SK-N-SH treated with all-trans-retinoic acid at 6 μM for 48 hours (cell line): Measurements from ENCODE around the gene MYO15B.

Experiments used
- ATAC-seq: fragments of 200-7000 bp; cut with Tn5 transposase; 3 replicates; pipeline ENCODE4 v1.9.1; 2020; ENCODE audit warnings: mild to moderate bottlenecking, moderate library complexity
- ARNTL ChIP-seq: fragments of 450-650 bp; formaldehyde crosslinking; IDR thresholded peaks from 2 replicates; pipeline ENCODE4 v1.5.0; 2020; ENCODE audit warnings: low read depth, mild to moderate bottlenecking, moderate library complexity, borderline replicate concordance
- CSDC2 ChIP-seq: fragments of 250-450 bp; sonication (Bioruptor Pico); IDR thresholded peaks from 2 replicates; pipeline ENCODE4 v1.5.0; 2020; ENCODE audit warnings: mild to moderate bottlenecking, moderate library complexity
- ESRRG ChIP-seq: fragments of 250-450 bp; sonication (Bioruptor Pico); IDR thresholded peaks from 2 replicates; pipeline ENCODE4 v1.6.1; 2021; ENCODE audit warnings: mild to moderate bottlenecking
- GLIS3 ChIP-seq: fragments of 250-450 bp; sonication (Bioruptor Pico); IDR thresholded peaks from 2 replicates; pipeline ENCODE4 v1.5.0; 2020; ENCODE audit warnings: mild to moderate bottlenecking, moderate library complexity
- OSR1 ChIP-seq: fragments of 250-450 bp; sonication (Bioruptor Pico); IDR thresholded peaks from 2 replicates; pipeline ENCODE4 v1.8.0; 2022; ENCODE audit warnings: moderate library complexity, mild to moderate bottlenecking, inconsistent platforms
- PPARA ChIP-seq: fragments of 250-450 bp; sonication (Bioruptor Pico); IDR thresholded peaks from 2 replicates; pipeline ENCODE4 v1.5.0; 2020; ENCODE audit warnings: mild to moderate bottlenecking, borderline replicate concordance
- RARB ChIP-seq: fragments of 250-450 bp; sonication (Bioruptor Pico); IDR thresholded peaks from 2 replicates; pipeline ENCODE4 v1.8.0; 2021; ENCODE audit warnings: mild to moderate bottlenecking, moderate library complexity
- TOX ChIP-seq: fragments of 250-450 bp; sonication (Bioruptor Pico); IDR thresholded peaks from 2 replicates; pipeline ENCODE4 v1.8.0; 2021; ENCODE audit warnings: mild to moderate bottlenecking, moderate library complexity, borderline replicate concordance
- ZC3H10 ChIP-seq: fragments of 250-450 bp; sonication (Bioruptor Pico); IDR thresholded peaks from 2 replicates; pipeline ENCODE4 v1.5.1; 2021; ENCODE audit warnings: mild to moderate bottlenecking, moderate library complexity
- ZFP30 ChIP-seq: fragments of 450-650 bp; formaldehyde crosslinking; IDR thresholded peaks from 2 replicates; pipeline ENCODE4 v1.5.0; 2022; ENCODE audit warnings: mild to moderate bottlenecking, moderate library complexity
- ZNF565 ChIP-seq: fragments of 450-650 bp; formaldehyde crosslinking; conservative IDR thresholded peaks from 2 replicates; pipeline ENCODE4 v1.5.0; 2020; ENCODE audit warnings: low read depth, mild to moderate bottlenecking, moderate library complexity
- ZNF70 ChIP-seq: fragments of 450-650 bp; formaldehyde crosslinking; IDR thresholded peaks from 2 replicates; pipeline ENCODE4 v1.5.0; 2020; ENCODE audit warnings: mild to moderate bottlenecking, moderate library complexity
- TF ChIP-seq, protein P1 (sequence below): fragments of 250-450 bp; sonication (Bioruptor Pico); IDR thresholded peaks from 2 replicates; pipeline ENCODE4 v1.5.1; 2021; ENCODE audit warnings: mild to moderate bottlenecking, moderate library complexity
- TF ChIP-seq, protein P2 (sequence below): fragments of 250-450 bp; sonication (Bioruptor Pico); IDR thresholded peaks from 2 replicates; pipeline ENCODE4 v1.5.1; 2020; ENCODE audit warnings: low read depth, mild to moderate bottlenecking, moderate library complexity
- TF ChIP-seq, protein P3 (sequence below): fragments of 250-450 bp; sonication (Bioruptor Pico); IDR thresholded peaks from 2 replicates; pipeline ENCODE4 v1.5.0; 2020; ENCODE audit warnings: mild to moderate bottlenecking, moderate library complexity

Gene MYO15B

DNA sequence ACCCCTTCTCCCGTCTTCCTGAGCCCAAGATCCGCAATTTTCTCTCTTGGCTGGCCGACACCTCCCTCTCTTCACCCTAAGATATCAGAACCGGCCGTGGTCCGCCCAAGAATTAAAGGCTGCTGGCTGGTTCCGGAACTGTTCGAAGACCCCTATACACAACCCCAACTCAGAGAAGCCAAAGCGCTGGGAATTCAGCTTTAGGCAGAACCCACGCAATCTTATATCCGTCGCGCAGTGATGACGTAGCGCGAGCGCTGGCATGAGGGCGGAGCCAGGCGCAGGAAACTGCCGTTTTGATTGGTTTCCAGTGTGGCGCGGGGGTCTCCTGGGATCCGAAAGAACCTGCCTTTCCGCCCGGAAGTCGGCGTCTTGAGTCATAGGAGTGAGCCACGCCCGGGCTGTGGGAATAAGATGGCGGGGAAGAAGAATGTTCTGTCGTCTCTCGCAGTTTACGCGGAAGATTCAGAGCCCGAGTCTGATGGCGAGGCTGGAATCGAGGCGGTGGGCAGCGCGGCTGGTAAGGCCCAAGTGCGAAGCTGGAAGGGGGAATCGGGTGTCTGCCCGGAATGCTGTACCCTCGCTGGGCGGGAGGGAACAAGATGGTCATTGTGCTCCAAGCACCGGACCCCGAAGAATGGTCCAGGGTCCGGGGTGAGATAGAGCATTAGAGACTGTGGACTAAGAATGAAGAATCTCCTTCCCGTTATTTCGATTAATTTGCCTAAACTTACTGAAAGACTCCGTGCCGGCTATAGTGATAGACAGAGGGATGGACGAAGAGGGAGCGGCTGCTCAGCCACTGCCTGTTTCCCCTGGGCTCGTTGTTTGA is 79.6 kb downstream of the MYO15B start, which contains the start of the genes RECQL5 and SAP30BP:
Gene RECQL5 (minus strand): TSS at position 196 of the 832 bp plus-strand sequence. CDS start 597 bp downstream, outside the sequence.
Gene SAP30BP (plus strand): TSS at position 380 of the 832 bp plus-strand sequence. CDS start 35 bp downstream, at position 415.
- ATAC-seq = peak; percentile 100
- TF ChIP-seq, protein P1, sequence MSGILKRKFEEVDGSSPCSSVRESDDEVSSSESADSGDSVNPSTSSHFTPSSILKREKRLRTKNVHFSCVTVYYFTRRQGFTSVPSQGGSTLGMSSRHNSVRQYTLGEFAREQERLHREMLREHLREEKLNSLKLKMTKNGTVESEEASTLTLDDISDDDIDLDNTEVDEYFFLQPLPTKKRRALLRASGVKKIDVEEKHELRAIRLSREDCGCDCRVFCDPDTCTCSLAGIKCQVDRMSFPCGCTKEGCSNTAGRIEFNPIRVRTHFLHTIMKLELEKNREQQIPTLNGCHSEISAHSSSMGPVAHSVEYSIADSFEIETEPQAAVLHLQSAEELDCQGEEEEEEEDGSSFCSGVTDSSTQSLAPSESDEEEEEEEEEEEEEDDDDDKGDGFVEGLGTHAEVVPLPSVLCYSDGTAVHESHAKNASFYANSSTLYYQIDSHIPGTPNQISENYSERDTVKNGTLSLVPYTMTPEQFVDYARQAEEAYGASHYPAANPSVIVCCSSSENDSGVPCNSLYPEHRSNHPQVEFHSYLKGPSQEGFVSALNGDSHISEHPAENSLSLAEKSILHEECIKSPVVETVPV = no peak
- no peak for TF ChIP-seq ZC3H10
- TF ChIP-seq ZFP30 = no peak
- no peak for TF ChIP-seq TOX (CRISPR knock-in tag)
- TF ChIP-seq, protein P2, sequence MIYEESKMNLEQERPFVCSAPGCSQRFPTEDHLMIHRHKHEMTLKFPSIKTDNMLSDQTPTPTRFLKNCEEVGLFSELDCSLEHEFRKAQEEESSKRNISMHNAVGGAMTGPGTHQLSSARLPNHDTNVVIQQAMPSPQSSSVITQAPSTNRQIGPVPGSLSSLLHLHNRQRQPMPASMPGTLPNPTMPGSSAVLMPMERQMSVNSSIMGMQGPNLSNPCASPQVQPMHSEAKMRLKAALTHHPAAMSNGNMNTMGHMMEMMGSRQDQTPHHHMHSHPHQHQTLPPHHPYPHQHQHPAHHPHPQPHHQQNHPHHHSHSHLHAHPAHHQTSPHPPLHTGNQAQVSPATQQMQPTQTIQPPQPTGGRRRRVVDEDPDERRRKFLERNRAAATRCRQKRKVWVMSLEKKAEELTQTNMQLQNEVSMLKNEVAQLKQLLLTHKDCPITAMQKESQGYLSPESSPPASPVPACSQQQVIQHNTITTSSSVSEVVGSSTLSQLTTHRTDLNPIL (CRISPR knock-in tag) = no peak
- no peak for TF ChIP-seq ZNF565
- TF ChIP-seq, protein P3, sequence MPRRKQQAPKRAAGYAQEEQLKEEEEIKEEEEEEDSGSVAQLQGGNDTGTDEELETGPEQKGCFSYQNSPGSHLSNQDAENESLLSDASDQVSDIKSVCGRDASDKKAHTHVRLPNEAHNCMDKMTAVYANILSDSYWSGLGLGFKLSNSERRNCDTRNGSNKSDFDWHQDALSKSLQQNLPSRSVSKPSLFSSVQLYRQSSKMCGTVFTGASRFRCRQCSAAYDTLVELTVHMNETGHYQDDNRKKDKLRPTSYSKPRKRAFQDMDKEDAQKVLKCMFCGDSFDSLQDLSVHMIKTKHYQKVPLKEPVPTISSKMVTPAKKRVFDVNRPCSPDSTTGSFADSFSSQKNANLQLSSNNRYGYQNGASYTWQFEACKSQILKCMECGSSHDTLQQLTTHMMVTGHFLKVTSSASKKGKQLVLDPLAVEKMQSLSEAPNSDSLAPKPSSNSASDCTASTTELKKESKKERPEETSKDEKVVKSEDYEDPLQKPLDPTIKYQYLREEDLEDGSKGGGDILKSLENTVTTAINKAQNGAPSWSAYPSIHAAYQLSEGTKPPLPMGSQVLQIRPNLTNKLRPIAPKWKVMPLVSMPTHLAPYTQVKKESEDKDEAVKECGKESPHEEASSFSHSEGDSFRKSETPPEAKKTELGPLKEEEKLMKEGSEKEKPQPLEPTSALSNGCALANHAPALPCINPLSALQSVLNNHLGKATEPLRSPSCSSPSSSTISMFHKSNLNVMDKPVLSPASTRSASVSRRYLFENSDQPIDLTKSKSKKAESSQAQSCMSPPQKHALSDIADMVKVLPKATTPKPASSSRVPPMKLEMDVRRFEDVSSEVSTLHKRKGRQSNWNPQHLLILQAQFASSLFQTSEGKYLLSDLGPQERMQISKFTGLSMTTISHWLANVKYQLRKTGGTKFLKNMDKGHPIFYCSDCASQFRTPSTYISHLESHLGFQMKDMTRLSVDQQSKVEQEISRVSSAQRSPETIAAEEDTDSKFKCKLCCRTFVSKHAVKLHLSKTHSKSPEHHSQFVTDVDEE (CRISPR knock-in tag) = no peak
- no peak for TF ChIP-seq GLIS3
- no peak for TF ChIP-seq ZNF70 (CRISPR knock-in tag)
- no peak for TF ChIP-seq ESRRG (CRISPR knock-in tag)
- TF ChIP-seq RARB (CRISPR knock-in tag) = no peak

DNA sequence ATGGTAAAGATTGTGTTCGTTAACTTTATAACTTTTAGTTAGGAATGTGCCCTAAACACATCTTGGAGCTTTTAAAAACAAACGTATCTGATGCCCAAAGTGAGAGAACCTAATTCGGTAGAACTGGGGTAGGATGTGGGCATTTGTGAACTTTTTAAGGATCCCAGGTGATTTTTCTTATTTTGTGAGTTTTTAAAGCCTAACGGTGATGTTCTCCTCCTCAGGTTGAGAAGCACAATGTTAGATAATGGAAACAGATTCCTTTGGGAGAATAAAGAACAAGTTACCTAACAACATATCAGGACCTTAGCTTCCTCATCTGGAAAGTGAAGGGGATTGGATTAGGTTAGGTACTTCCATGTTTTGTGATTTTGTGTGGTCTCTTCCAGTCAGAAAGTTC is 80.2 kb downstream of the MYO15B start:
- no peak for ATAC-seq
- TF ChIP-seq CSDC2 (CRISPR knock-in tag) = no peak
- no peak for TF ChIP-seq ZC3H10
- no peak for TF ChIP-seq ZNF70 (CRISPR knock-in tag)
- TF ChIP-seq OSR1 (CRISPR knock-in tag) = no peak
- TF ChIP-seq, protein P3 (CRISPR knock-in tag) = no peak
- TF ChIP-seq ZNF565 = no peak
- TF ChIP-seq, protein P1 = no peak

DNA sequence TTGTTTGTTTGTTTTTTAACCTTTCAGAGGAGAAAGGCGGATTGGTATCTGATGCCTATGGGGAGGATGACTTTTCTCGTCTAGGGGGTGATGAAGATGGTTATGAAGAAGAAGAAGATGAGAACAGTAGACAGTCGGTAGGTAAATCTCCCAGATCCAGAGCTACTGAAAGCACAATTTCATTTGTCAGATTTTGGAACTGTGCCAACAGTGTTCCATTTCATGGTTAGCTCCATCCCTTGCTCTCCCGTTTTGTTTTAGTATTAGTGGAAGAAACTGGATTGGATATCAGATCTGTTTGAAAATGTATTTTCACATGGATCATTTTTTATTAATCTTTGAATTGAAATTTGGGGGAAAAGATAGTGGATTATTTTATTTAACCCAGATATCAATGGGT is 80.9 kb downstream of the MYO15B start:
- TF ChIP-seq RARB (CRISPR knock-in tag) (no peak), PPARA (CRISPR knock-in tag) (no peak), TOX (CRISPR knock-in tag) (no peak), ZNF565 (no peak), ARNTL (CRISPR knock-in tag) (no peak)
- TF ChIP-seq, protein P1 = no peak
- no peak for ATAC-seq
